DOHH2 (cell line): ENCODE measurements around the gene FBXW7.

Source experiments
- H3F3A ChIP-seq: fragments of 200-600 bp; sonication (generic), shearing (Covaris generic); 2 replicates; pipeline ENCODE4 v1.6.0; 2016; ENCODE audit warnings: antibody characterized with exemption, mild to moderate bottlenecking; ENCODE audit not compliant: control insufficient read depth, insufficient read depth
- H3K27ac ChIP-seq: fragments of 200-600 bp; sonication (generic); 2 replicates; pipeline ENCODE4 v1.5.1; 2014; ENCODE audit warnings: low read depth, mild to moderate bottlenecking, low read length, moderate library complexity
- H3K27me3 ChIP-seq: fragments of 200-600 bp; sonication (generic); 2 replicates; pipeline ENCODE4 v1.6.1; 2014; ENCODE audit warnings: mild to moderate bottlenecking, low read length, mixed read lengths; ENCODE audit not compliant: control insufficient read depth
- H3K36me3 ChIP-seq: fragments of 200-600 bp; sonication (generic); 2 replicates; pipeline ENCODE4 v1.6.1; 2014; ENCODE audit warnings: mild to moderate bottlenecking, low read length, moderate library complexity, mixed read lengths; ENCODE audit not compliant: control insufficient read depth
- H3K4me1 ChIP-seq: fragments of 200-600 bp; sonication (generic); 2 replicates; pipeline ENCODE4 v1.6.1; 2014; ENCODE audit warnings: mild to moderate bottlenecking, low read length, mixed read lengths; ENCODE audit not compliant: control insufficient read depth
- H3K4me2 ChIP-seq: fragments of 200-600 bp; sonication (generic); 2 replicates; pipeline ENCODE4 v1.6.0; 2014; ENCODE audit warnings: mild to moderate bottlenecking, low read length, moderate library complexity
- H3K4me3 ChIP-seq: fragments of 200-600 bp; sonication (generic); 2 replicates; pipeline ENCODE4 v1.5.1; 2014; ENCODE audit warnings: mild to moderate bottlenecking, low read length, mixed read lengths
- H3K79me2 ChIP-seq: fragments of 200-600 bp; sonication (generic); 2 replicates; pipeline ENCODE4 v1.6.1; 2014; ENCODE audit warnings: mild to moderate bottlenecking, low read length, mixed read lengths; ENCODE audit not compliant: control insufficient read depth
- H3K9me2 ChIP-seq: fragments of 200-600 bp; sonication (generic); replicated peaks from 2 replicates; pipeline ENCODE4 v1.6.1; 2014; ENCODE audit warnings: mild to moderate bottlenecking, low read length, mixed read lengths; ENCODE audit not compliant: control insufficient read depth
- H3K9me3 ChIP-seq: fragments of 200-600 bp; sonication (generic); 2 replicates; pipeline ENCODE4 v1.6.1; 2014; ENCODE audit warnings: antibody characterized with exemption, low read length, mixed read lengths; ENCODE audit not compliant: control insufficient read depth, insufficient read depth
- H4K20me1 ChIP-seq: fragments of 200-600 bp; sonication (generic); 2 replicates; pipeline ENCODE4 v1.6.0; 2014; ENCODE audit warnings: low read depth, mild to moderate bottlenecking, antibody characterized with exemption, low read length, moderate library complexity; ENCODE audit not compliant: control insufficient read depth, insufficient read depth
- EZH2phosphoT487 ChIP-seq: fragments of 200-600 bp; sonication (generic); IDR thresholded peaks from 2 replicates; pipeline ENCODE4 v1.6.1; 2017; ENCODE audit warnings: borderline replicate concordance, mild to moderate bottlenecking, antibody characterized with exemption, low read length, moderate library complexity, mixed read lengths
- TF ChIP-seq, protein P1 (sequence below): fragments of 200-600 bp; sonication (generic); IDR thresholded peaks from one replicate; pipeline ENCODE4 v1.5.1; 2014; ENCODE audit warnings: antibody characterized with exemption, mild to moderate bottlenecking, low read depth, low read length; ENCODE audit not compliant: poor library complexity, severe bottlenecking

FBXW7 gene

DNA sequence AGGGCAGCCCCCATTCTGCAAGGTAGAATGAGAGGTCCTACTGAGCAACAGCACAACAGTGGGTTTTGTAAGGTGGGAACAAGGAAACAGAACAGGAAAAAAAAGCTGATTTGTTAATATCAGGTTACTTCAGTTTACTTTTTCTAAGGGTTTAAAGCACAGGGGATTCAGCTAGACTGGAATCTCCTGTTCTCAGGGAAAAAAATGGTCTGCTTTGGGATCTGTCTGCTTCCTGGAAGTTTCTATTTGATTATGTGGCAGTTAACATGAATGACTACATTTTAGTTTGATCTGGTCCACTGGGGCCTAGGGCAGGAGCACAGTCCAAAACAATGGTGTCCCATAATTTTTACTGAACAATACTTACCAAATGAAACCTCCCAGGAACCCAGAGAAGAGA is 104.6 kb downstream of the FBXW7 start:
- H3K4me3 ChIP-seq = no peak overlapping the region
- peaks cover 55% of the 10 kb centered on the region for H3K79me2 ChIP-seq
- no peaks in the 10 kb centered on the region for H3K27me3 ChIP-seq
- no peaks in the 10 kb centered on the region for H3K9me2 ChIP-seq
- H3K27ac ChIP-seq = no peak overlapping the region
- TF ChIP-seq, protein P1, sequence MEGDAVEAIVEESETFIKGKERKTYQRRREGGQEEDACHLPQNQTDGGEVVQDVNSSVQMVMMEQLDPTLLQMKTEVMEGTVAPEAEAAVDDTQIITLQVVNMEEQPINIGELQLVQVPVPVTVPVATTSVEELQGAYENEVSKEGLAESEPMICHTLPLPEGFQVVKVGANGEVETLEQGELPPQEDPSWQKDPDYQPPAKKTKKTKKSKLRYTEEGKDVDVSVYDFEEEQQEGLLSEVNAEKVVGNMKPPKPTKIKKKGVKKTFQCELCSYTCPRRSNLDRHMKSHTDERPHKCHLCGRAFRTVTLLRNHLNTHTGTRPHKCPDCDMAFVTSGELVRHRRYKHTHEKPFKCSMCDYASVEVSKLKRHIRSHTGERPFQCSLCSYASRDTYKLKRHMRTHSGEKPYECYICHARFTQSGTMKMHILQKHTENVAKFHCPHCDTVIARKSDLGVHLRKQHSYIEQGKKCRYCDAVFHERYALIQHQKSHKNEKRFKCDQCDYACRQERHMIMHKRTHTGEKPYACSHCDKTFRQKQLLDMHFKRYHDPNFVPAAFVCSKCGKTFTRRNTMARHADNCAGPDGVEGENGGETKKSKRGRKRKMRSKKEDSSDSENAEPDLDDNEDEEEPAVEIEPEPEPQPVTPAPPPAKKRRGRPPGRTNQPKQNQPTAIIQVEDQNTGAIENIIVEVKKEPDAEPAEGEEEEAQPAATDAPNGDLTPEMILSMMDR = no peak
- no peak for TF ChIP-seq EZH2phosphoT487
- no peaks in the 10 kb centered on the region for H3K36me3 ChIP-seq
- H3F3A ChIP-seq = no peaks in the 10 kb centered on the region; the same call in 1 of the 2 replicates
- H3K4me1 ChIP-seq = peaks cover 17% of the 10 kb centered on the region
- H3K4me2 ChIP-seq = no peak overlapping the region
- no peaks in the 10 kb centered on the region for H3K9me3 ChIP-seq
- H4K20me1 ChIP-seq = peaks cover 4% of the 10 kb centered on the region; the same call in 1 of the 2 replicates

DNA sequence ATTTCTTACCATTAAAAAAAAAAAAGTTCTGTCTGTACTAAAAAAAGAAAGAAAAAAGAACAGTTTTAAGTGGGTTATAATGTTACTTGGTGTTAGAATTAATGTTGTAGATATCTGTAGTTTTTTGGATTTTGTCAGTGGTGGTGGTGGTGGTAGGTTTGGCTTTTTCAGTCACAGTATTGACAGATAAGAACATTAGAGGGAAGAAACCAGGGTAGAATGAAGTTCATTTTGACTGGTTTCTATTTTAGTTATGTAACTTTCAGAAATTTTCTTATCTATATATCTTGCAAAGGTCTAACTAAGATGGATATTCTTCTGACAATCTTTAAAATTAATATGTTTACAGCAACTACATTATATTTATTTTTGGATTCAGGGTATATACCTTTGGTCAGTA is 105.4 kb downstream of the FBXW7 start:
- peaks cover 54% of the 10 kb centered on the region for H3K79me2 ChIP-seq
- no peak overlapping the region for H3K27ac ChIP-seq
- H3K9me2 ChIP-seq = no peaks in the 10 kb centered on the region
- no peaks in the 10 kb centered on the region; the same call in 1 of the 2 replicates for H3F3A ChIP-seq
- H4K20me1 ChIP-seq = peaks cover 3% of the 10 kb centered on the region; the same call in 1 of the 2 replicates
- H3K4me2 ChIP-seq = no peak overlapping the region
- TF ChIP-seq EZH2phosphoT487 = no peak
- TF ChIP-seq, protein P1 = no peak
- H3K4me3 ChIP-seq = no peak overlapping the region
- no peaks in the 10 kb centered on the region for H3K27me3 ChIP-seq
- H3K4me1 ChIP-seq = peaks cover 17% of the 10 kb centered on the region
- H3K9me3 ChIP-seq = no peaks in the 10 kb centered on the region
- H3K36me3 ChIP-seq = no peaks in the 10 kb centered on the region

DNA sequence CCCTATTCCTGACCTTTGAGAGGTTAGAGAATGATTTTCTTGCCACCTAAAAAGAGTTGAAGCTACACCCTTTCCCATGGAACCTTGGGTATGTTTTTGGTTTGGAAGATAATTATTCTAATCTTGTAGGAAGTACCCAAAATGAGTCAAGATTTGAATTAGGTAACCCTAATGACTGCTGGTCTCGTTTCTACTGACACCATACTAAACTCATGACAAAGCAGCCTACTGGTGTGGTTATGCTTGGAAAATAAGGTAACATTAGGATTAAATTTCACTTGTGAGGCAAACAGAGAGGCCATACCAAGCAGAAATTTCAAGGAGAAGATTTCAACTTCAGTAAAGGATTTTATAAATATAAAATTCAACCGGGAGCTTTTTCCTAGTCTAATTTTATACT is 107.9 kb downstream of the FBXW7 start:
- H3K4me2 ChIP-seq = no peak overlapping the region
- no peaks in the 10 kb centered on the region for H3K9me3 ChIP-seq
- H3K4me3 ChIP-seq = no peak overlapping the region
- no peaks in the 10 kb centered on the region for H3K4me1 ChIP-seq
- H3K9me2 ChIP-seq = no peaks in the 10 kb centered on the region
- TF ChIP-seq EZH2phosphoT487 = no peak
- TF ChIP-seq, protein P1 = no peak
- H3K27ac ChIP-seq = no peak overlapping the region
- H3F3A ChIP-seq = no peaks in the 10 kb centered on the region; the same call in 1 of the 2 replicates
- H3K79me2 ChIP-seq = peaks cover 50% of the 10 kb centered on the region
- no peaks in the 10 kb centered on the region for H3K36me3 ChIP-seq
- no peaks in the 10 kb centered on the region for H3K27me3 ChIP-seq
- peaks cover 3% of the 10 kb centered on the region; the same call in 1 of the 2 replicates for H4K20me1 ChIP-seq
